ENCODE data around the gene CT47C1. TPM values are rescaled to one million over a fixed set of nuclear protein-coding genes. Genes with fewer than 3 reads are reported as not detected.
"Not testable (repeated sequence)": the region's sequence is repeated elsewhere in the genome, so short reads cannot be mapped to it uniquely, and the experiment has no call there.

CT47C1 gene
- total RNA-seq (not detected), polyA plus RNA-seq (not detected)
- long read RNA-seq, donor 1: 0 reads
- long read RNA-seq, donor 2: 0 reads

DNA sequence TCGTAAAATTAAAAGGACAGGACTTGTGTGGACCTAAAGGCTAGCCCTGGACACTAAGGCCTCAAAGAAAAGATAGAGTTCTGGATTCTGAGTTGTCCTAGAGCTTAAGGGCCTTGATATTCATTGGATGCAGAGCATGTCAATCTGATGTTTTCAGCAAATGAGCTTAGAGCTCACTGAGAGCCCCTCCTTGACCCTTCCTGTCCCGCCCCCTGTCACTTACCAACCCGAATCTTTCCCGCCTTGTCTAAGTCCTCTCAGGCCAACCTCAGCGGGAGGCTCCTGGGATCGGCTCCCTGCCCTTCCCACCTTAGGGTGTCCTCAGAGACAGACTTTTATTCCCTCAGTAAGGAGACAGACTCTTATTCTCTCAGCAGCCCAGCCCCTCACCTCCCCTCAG, at the start of gene CT47C1:
CT47C1 (plus strand) TSS at position 250 of the 400 bp plus-strand sequence. CDS start 233 bp downstream, outside the sequence.
- TF ChIP-seq, protein P1, sequence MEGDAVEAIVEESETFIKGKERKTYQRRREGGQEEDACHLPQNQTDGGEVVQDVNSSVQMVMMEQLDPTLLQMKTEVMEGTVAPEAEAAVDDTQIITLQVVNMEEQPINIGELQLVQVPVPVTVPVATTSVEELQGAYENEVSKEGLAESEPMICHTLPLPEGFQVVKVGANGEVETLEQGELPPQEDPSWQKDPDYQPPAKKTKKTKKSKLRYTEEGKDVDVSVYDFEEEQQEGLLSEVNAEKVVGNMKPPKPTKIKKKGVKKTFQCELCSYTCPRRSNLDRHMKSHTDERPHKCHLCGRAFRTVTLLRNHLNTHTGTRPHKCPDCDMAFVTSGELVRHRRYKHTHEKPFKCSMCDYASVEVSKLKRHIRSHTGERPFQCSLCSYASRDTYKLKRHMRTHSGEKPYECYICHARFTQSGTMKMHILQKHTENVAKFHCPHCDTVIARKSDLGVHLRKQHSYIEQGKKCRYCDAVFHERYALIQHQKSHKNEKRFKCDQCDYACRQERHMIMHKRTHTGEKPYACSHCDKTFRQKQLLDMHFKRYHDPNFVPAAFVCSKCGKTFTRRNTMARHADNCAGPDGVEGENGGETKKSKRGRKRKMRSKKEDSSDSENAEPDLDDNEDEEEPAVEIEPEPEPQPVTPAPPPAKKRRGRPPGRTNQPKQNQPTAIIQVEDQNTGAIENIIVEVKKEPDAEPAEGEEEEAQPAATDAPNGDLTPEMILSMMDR (IDR thresholded peaks at IDR 0.05): no peak
- intact Hi-C loops (cut with DNase I): no loop called here
- Histone ChIP-seq H3K4me1 (no peaks in the 10 kb centered on the region), H3K36me3 (ENCODE audit: insufficient read depth in 1 of 2, low read depth in 1 of 2) (no peaks in the 10 kb centered on the region), H3K4me3 (no peak within 1 kb of the TSS), H3K27ac (no peak within 1 kb of the TSS), H3K9me3 (no peaks in the 10 kb centered on the region), H3K27me3 (ENCODE audit: insufficient read depth in 3 of 3, low read length in 2 of 3) (no peaks in the 10 kb centered on the region)
- WGBS, 3 donors: 88 to 99% (median 96%) methylated on average over 6 of the region's 6 CpGs
- ATAC-seq (no peak), DNase-seq (no peak)

GRCh38 chrX:119025900-119026299, 46.9 kb upstream of the CT47C1 start:
- no peaks in the 10 kb centered on the region for H3K4me1 ChIP-seq
- TF ChIP-seq, protein P1 (IDR thresholded peaks at IDR 0.05): no peak
- no peak overlapping the region for H3K4me3 ChIP-seq
- ATAC-seq (no peak), DNase-seq (no peak)
- WGBS, 3 donors: 94 to 98% (median 95%) methylated on average over 5 of the region's 5 CpGs
- H3K9me3 ChIP-seq: no peaks in the 10 kb centered on the region
- H3K27ac ChIP-seq: no peak overlapping the region
- H3K27me3 ChIP-seq (ENCODE audit: insufficient read depth in 3 of 3, low read length in 2 of 3): no peaks in the 10 kb centered on the region
- peaks cover 0 to 13% of the 10 kb centered on the region in 2 donors for H3K36me3 ChIP-seq (ENCODE audit: insufficient read depth in 1 of 2, low read depth in 1 of 2)
- intact Hi-C loops (cut with DNase I): no loop called here

DNA sequence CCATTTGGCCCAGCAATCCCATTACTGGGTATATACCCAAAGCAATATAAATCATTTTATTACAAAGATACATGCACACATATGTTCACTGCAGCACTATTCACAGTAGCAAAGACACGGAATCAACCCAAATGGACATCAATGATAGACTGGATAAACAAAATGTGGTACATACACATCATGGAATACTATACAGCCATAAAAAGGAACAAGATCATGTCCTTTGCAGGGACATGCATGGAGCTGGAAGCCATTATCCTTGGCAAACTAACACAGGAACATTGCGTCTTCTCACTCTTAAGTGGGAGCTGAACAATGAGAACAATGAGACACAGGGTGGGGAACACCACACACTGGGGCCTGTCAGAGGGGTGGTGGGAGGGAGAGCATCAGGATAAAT, 46.4 kb upstream of the CT47C1 start:
- intact Hi-C loops (cut with DNase I); H3K4me3 ChIP-seq; DNase-seq; H3K4me1 ChIP-seq; H3K36me3 ChIP-seq (ENCODE audit: insufficient read depth in 1 of 2, low read depth in 1 of 2); H3K9me3 ChIP-seq; H3K27me3 ChIP-seq (ENCODE audit: insufficient read depth in 3 of 3, low read length in 2 of 3); H3K27ac ChIP-seq; ATAC-seq: not testable (repeated sequence)
- 88 to 96% (median 96%) methylated on average over 2 of the region's 2 CpGs for WGBS, 3 donors

GRCh38 chrX:119027960-119028732, 44.6 kb upstream of the CT47C1 start:
- DNase-seq; ATAC-seq; H3K27ac ChIP-seq; H3K27me3 ChIP-seq (ENCODE audit: insufficient read depth in 3 of 3, low read length in 2 of 3); intact Hi-C loops (cut with DNase I); H3K9me3 ChIP-seq; H3K36me3 ChIP-seq (ENCODE audit: insufficient read depth in 1 of 2, low read depth in 1 of 2); H3K4me3 ChIP-seq; H3K4me1 ChIP-seq: not testable (repeated sequence)
- WGBS, 3 donors: 84 to 99% (median 93%) methylated on average over 26 to 28 of the region's 28 CpGs

DNA sequence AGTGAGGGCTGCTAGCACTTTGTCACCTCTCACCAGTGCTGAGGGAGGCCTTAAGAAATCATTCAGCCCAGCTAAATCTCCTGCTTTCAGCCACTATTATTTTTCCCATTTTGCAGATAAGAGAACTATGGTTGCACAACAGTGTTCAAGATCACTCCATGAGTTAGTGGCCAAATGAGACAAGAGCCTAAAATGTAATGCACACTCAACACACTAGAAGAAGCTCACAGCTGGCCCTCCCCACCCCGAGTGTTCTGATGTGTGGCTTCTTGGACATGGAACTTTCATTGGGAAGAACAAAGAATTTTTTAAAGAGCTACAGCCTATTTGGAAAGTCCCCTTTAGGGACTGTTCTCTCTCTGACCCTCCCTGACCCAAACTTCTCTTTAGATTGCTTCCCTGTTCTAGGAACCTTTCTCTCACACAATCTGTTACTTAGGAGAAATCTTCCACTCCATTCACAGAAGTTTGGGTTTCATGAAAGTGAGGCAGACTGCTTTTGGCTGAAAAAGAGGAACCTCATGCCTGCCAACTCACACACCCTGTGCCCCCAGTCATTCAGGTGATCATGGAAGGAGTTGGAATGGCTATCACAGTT, 44.0 kb upstream of the CT47C1 start:
- H3K36me3 ChIP-seq (ENCODE audit: insufficient read depth in 1 of 2, low read depth in 1 of 2): no peaks in the 10 kb centered on the region
- H3K4me3 ChIP-seq: no peak overlapping the region
- no peaks in the 10 kb centered on the region for H3K9me3 ChIP-seq
- H3K4me1 ChIP-seq: no peaks in the 10 kb centered on the region
- no peak overlapping the region for H3K27ac ChIP-seq
- intact Hi-C loops (cut with DNase I): no loop called here
- no peak for DNase-seq
- TF ChIP-seq, protein P1 (IDR thresholded peaks at IDR 0.05): no peak
- WGBS, 3 donors: 13 to 56% (median 44%) methylated on average over 1 of the region's 1 CpG
- H3K27me3 ChIP-seq (ENCODE audit: insufficient read depth in 3 of 3, low read length in 2 of 3): no peaks in the 10 kb centered on the region
- ATAC-seq: no peak

- H3K27ac ChIP-seq; H3K4me3 ChIP-seq; H3K4me1 ChIP-seq; DNase-seq; H3K36me3 ChIP-seq (ENCODE audit: insufficient read depth in 1 of 2, low read depth in 1 of 2); H3K9me3 ChIP-seq; intact Hi-C loops (cut with DNase I); ATAC-seq; H3K27me3 ChIP-seq (ENCODE audit: insufficient read depth in 3 of 3, low read length in 2 of 3): not testable (repeated sequence)
- WGBS, 3 donors: 88 to 100% (median 97%) methylated on average over 7 to 10 of the region's 10 CpGs
Observed at GRCh38 chrX:119029656-119030055, 43.1 kb upstream of the CT47C1 start.
